Kidney (tissue), 14 donors: ENCODE measurements around the gene DAZL. TPM values are rescaled to one million over a fixed set of nuclear protein-coding genes. Genes with fewer than 3 reads are reported as not detected.

Source experiments
- DNase-seq, 5 donors: peaks; one replicate each; pipeline ENCODE4 v3.0.0-alpha.2; 2013 to 2020
- FAIRE-seq: peaks from 2 replicates; lab custom pipeline; 2012; peaks lifted over from hg19 to GRCh38; lab: Jason Lieb, UNC
- H3K27ac ChIP-seq, 2 donors: one replicate each; pipeline ENCODE4 v1.7.0; 2013; ENCODE audit warnings: low read depth in 2 of 2, low read length in 2 of 2, inconsistent platforms in 1 of 2
- H3K27me3 ChIP-seq: one replicate; pipeline ENCODE4 v1.7.1; 2013; ENCODE audit warnings: low read length, inconsistent platforms; ENCODE audit not compliant: control insufficient read depth, insufficient read depth
- H3K36me3 ChIP-seq, 3 donors: one replicate each; pipeline versions ENCODE4 v1.7.0 to v1.7.1; 2013; ENCODE audit warnings: low read length in 3 of 3, control low read depth in 1 of 3, inconsistent platforms in 1 of 3; ENCODE audit not compliant: insufficient read depth in 3 of 3, control insufficient read depth in 2 of 3
- H3K4me1 ChIP-seq, 3 donors: one replicate each; pipeline versions ENCODE4 v1.7.0 to v1.7.1; 2013; ENCODE audit warnings: low read length in 3 of 3, inconsistent platforms in 1 of 3, low read depth in 1 of 3; ENCODE audit not compliant: control insufficient read depth in 2 of 3, insufficient read depth in 2 of 3
- H3K4me3 ChIP-seq, 3 donors: one replicate each; pipeline versions ENCODE4 v1.7.0 to v1.8.1; 2013; ENCODE audit warnings: low read length in 3 of 3, control low read depth in 1 of 3, inconsistent platforms in 1 of 3
- H3K9ac ChIP-seq, 3 donors: one replicate each; pipeline versions ENCODE4 v1.7.0 to v1.7.1; 2013; ENCODE audit warnings: low read length in 3 of 3, control low read depth in 1 of 3, inconsistent platforms in 1 of 3
- H3K9me3 ChIP-seq, 3 donors: one replicate each; pipeline versions ENCODE4 v1.7.0 to v1.7.1; 2013; ENCODE audit warnings: low read length in 3 of 3, control low read depth in 1 of 3, inconsistent platforms in 1 of 3; ENCODE audit not compliant: control insufficient read depth in 2 of 3, insufficient read depth in 1 of 3
- intact Hi-C: fragments of 100-400 bp; cut with DNase I; formaldehyde crosslinking; loops from one replicate; pipeline ENCODE4 v1.11.1; 2022
- polyA plus RNA-seq: library from polyadenylated mRNA; stranded (reverse); fragments of 350-450 nt; fragmentation: Illumina TruSeq; extraction: RNeasy Lipid Tissue Mini Kit (QIAGEN cat#74804); gene quantifications from one replicate; pipeline ENCODE4 v1.2.3, GENCODE V29; 2014; ENCODE audit warnings: low read depth, low replicate concordance; ENCODE audit not compliant: insufficient read depth
- total RNA-seq: library from RNA; stranded (reverse); fragmentation: NEBNext Ultra II Directional; extraction: Animal tissue kit (Norgen Biotek cat#: 25700); gene quantifications from one replicate; pipeline ENCODE4 v1.2.1, GENCODE V29; 2021
- TF ChIP-seq, protein P1 (sequence below): IDR thresholded peaks from 3 replicates; pipeline ENCODE4 v1.5.1; 2012; ENCODE audit warnings: mild to moderate bottlenecking, moderate library complexity, borderline replicate concordance; ENCODE audit not compliant: insufficient read depth; ENCODE audit errors: extremely low read depth
- donor health status: control.
- donor health status: control.
- donor health status: control.
- donor health status: control.
- donor health status: control.
- donor health status: DM: yes; HTN: yes; CAD: no.
- donor health status: Normal renal cell carcinoma (clear cell type).

DAZL gene
- total and polyA plus RNA-seq, 2 donors from 2014 or later, result not detected

DNA sequence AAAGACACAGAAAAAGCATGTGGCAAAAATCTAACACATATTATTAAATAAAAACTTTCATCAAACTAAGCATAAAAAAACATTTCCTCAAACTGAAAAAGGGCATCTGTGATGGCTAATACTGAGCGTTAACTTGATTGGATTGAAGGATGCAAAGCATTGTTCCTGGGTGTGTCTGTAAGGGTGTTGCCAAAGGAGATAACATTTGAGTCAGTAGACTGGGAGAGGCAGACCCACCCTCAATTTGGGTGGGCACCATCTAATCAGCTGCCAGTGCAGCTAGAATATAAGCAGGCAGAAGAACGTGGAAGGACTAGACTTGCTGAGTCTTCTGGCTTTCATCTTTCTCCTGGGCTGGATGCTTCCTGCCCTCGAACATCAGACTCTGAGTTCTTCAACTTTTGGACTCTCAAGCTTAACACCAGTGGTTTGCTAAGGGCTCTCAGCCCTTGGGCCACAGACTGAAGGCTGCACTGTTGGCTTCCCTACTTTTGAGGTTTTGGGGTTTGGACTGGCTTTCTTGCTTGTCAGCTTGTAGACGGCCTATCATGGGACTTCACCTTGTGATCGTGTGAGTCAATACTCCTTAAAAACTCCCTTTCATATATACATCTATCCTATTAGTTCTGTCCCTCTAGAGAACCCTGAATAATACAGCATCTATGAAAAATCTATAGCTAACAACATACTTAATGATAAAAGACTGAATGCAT is 45.4 kb downstream of the DAZL start:
- H3K27ac ChIP-seq, result no peak overlapping the region
- no peaks in the 10 kb centered on the region for H3K36me3 ChIP-seq
- TF ChIP-seq, protein P1, sequence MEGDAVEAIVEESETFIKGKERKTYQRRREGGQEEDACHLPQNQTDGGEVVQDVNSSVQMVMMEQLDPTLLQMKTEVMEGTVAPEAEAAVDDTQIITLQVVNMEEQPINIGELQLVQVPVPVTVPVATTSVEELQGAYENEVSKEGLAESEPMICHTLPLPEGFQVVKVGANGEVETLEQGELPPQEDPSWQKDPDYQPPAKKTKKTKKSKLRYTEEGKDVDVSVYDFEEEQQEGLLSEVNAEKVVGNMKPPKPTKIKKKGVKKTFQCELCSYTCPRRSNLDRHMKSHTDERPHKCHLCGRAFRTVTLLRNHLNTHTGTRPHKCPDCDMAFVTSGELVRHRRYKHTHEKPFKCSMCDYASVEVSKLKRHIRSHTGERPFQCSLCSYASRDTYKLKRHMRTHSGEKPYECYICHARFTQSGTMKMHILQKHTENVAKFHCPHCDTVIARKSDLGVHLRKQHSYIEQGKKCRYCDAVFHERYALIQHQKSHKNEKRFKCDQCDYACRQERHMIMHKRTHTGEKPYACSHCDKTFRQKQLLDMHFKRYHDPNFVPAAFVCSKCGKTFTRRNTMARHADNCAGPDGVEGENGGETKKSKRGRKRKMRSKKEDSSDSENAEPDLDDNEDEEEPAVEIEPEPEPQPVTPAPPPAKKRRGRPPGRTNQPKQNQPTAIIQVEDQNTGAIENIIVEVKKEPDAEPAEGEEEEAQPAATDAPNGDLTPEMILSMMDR, result no peak
- intact Hi-C loops, result no loop called here
- DNase-seq (no peak), FAIRE-seq (no peak)
- no peaks in the 10 kb centered on the region for H3K27me3 ChIP-seq
- no peaks in the 10 kb centered on the region for H3K4me1 ChIP-seq
- peaks cover 0 to 4% (median 0%) of the 10 kb centered on the region in 3 donors for H3K9me3 ChIP-seq
- H3K9ac ChIP-seq, result no peak overlapping the region
- no peak overlapping the region for H3K4me3 ChIP-seq

DNA sequence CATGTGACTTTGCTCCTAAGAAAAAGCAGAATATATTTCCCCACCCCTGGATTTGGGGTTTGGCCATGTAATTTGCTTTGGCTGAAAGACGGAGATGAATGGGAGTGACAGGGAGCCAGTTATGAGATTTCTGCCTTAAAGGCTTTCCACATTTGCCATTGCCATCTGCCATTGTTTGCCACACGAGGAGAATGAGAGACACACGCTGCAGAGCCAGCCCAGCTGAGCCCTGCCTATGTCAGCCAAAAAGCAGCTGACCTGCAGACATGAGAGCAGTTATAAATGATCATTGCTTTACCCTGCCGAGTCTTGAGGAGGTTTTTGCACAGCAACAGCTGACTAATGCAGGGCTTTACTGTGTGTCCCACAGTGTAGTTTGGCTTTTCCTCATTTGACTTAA is 51.1 kb downstream of the DAZL start:
- no peaks in the 10 kb centered on the region for H3K27me3 ChIP-seq
- H3K9ac ChIP-seq, result no peak overlapping the region
- DNase-seq (no peak), FAIRE-seq (no peak)
- TF ChIP-seq, protein P1, result no peak
- H3K4me3 ChIP-seq, result no peak overlapping the region
- no peaks in the 10 kb centered on the region for H3K36me3 ChIP-seq
- H3K4me1 ChIP-seq, result peaks cover 0 to 4% (median 0%) of the 10 kb centered on the region in 3 donors
- no peaks in the 10 kb centered on the region for H3K9me3 ChIP-seq
- H3K27ac ChIP-seq, result no peak overlapping the region
- intact Hi-C loops, result loop anchor here (5.0 kb wide), 1 partner anchor 267 kb away; no protein-coding TSS in a partner anchor

DNA sequence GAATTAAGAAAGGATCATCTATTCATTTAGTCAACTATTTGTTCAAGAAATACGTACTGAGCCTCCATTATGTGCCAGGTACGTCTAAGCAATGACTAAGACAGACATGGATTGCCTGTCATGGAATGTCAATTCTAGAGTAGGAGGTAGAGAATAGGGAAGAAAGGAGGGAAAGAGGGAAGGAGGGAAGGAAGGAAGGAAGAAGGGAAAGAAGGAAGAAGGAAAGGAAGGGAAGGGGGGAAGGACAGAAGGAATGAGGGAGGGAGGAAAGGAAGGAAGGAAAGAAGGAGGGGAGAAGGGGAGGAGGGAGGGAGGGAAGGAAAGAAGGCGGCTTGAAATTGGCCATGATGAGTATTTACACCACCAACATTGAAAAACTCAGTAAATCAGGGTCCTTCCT is 52.5 kb downstream of the DAZL start:
- Histone ChIP-seq H3K9me3 (no peaks in the 10 kb centered on the region), H3K36me3 (no peaks in the 10 kb centered on the region), H3K9ac (no peak overlapping the region), H3K4me1 (peaks cover 0 to 4% (median 0%) of the 10 kb centered on the region in 3 donors), H3K27ac (no peak overlapping the region), H3K27me3 (no peaks in the 10 kb centered on the region), H3K4me3 (no peak overlapping the region)
- FAIRE-seq (no peak), DNase-seq (no peak)
- TF ChIP-seq, protein P1, result no peak
- intact Hi-C loops, result loop anchor here (5.0 kb wide), 1 partner anchor 265 kb away; no protein-coding TSS in a partner anchor
